HepG2 (cell line): ENCODE results near the gene MROH2A. TPM values are rescaled to one million over a fixed set of nuclear protein-coding genes. Genes with fewer than 3 reads are reported as not detected.

Experiments
- CENPX ChIP-seq: sonication (generic); formaldehyde crosslinking; IDR thresholded peaks from 2 replicates; pipeline ENCODE4 v1.9.0; 2021; ENCODE audit warnings: mild to moderate bottlenecking, missing genetic modification reagents, moderate library complexity
- CERS6 ChIP-seq: sonication (generic); formaldehyde crosslinking; IDR thresholded peaks from 2 replicates; pipeline ENCODE4 v1.5.0; 2020; ENCODE audit warnings: missing genetic modification reagents
- DPF2 ChIP-seq: sonication (generic); formaldehyde crosslinking; IDR thresholded peaks from 2 replicates; pipeline ENCODE4 v1.4.0; 2020; ENCODE audit warnings: mild to moderate bottlenecking, low read depth, missing genetic modification reagents, borderline replicate concordance
- ELF4 ChIP-seq: sonication (generic); formaldehyde crosslinking; IDR thresholded peaks from 2 replicates; pipeline ENCODE4 v1.5.0; 2020; ENCODE audit warnings: missing genetic modification reagents, mild to moderate bottlenecking, moderate library complexity, borderline replicate concordance
- FOXC1 ChIP-seq: sonication (generic); formaldehyde crosslinking; IDR thresholded peaks from 2 replicates; pipeline ENCODE4 v1.8.0; 2022; ENCODE audit warnings: mild to moderate bottlenecking, missing genetic modification reagents, borderline replicate concordance
- GMEB2 ChIP-seq: IDR thresholded peaks from 2 replicates; pipeline ENCODE4 v1.6.1; 2016; ENCODE audit warnings: missing biosample characterization, missing genetic modification reagents, low read depth
- HOXA3 ChIP-seq: sonication (generic); formaldehyde crosslinking; IDR thresholded peaks from 2 replicates; pipeline ENCODE4 v1.5.0; 2020; ENCODE audit warnings: missing genetic modification reagents
- KDM5A ChIP-seq: fragments of 200-600 bp; sonication (generic); IDR thresholded peaks from 2 replicates; pipeline ENCODE4 v1.7.0; 2018; ENCODE audit warnings: antibody characterized with exemption, mild to moderate bottlenecking, low read length, borderline replicate concordance
- KMT2A ChIP-seq: sonication (generic); formaldehyde crosslinking; IDR thresholded peaks from 2 replicates; pipeline ENCODE4 v1.4.0; 2020; ENCODE audit warnings: missing genetic modification reagents
- KMT2B ChIP-seq: IDR thresholded peaks from 2 replicates; pipeline ENCODE4 v1.6.1; 2016; ENCODE audit warnings: missing genetic modification reagents, missing compliant biosample characterization
- MED1 ChIP-seq: sonication (generic); formaldehyde crosslinking; IDR thresholded peaks from 2 replicates; pipeline ENCODE4 v1.4.0; 2020; ENCODE audit warnings: missing genetic modification reagents
- MED8 ChIP-seq: sonication (generic); formaldehyde crosslinking; IDR thresholded peaks from 2 replicates; pipeline ENCODE4 v1.8.1; 2023; ENCODE audit warnings: mild to moderate bottlenecking, missing genetic modification reagents; ENCODE audit not compliant: insufficient replicate concordance
- MTA1 ChIP-seq: sonication (generic); formaldehyde crosslinking; IDR thresholded peaks from 2 replicates; pipeline ENCODE4 v1.4.0; 2020; ENCODE audit warnings: missing genetic modification reagents, mild to moderate bottlenecking, borderline replicate concordance
- NR2C2 ChIP-seq: sonication (generic); formaldehyde crosslinking; IDR thresholded peaks from 2 replicates; pipeline ENCODE4 v1.4.0; 2020; ENCODE audit warnings: missing genetic modification reagents, mild to moderate bottlenecking, moderate library complexity, borderline replicate concordance
- RBM22 ChIP-seq: fragments of 200-400 bp; formaldehyde crosslinking; optimal IDR thresholded peaks from 2 replicates; pipeline ENCODE3; 2017; ENCODE audit warnings: mild to moderate bottlenecking, low read length, moderate library complexity
- TFDP1 ChIP-seq: IDR thresholded peaks from 2 replicates; pipeline ENCODE4 v1.6.1; 2016; ENCODE audit warnings: missing compliant biosample characterization, missing genetic modification reagents, borderline replicate concordance
- TFE3 ChIP-seq: IDR thresholded peaks from 2 replicates; pipeline ENCODE4 v1.6.1; 2016
- TOE1 ChIP-seq: sonication (generic); formaldehyde crosslinking; IDR thresholded peaks from 2 replicates; pipeline ENCODE4 v1.4.0; 2020; ENCODE audit warnings: mild to moderate bottlenecking, missing genetic modification reagents
- ZBTB25 ChIP-seq: IDR thresholded peaks from 2 replicates; pipeline ENCODE4 v1.6.1; 2018; ENCODE audit warnings: missing genetic modification reagents
- ZFP37 ChIP-seq: sonication (generic); formaldehyde crosslinking; IDR thresholded peaks from 2 replicates; pipeline ENCODE4 v1.4.0; 2020; ENCODE audit warnings: missing genetic modification reagents, borderline replicate concordance
- ZMAT3 ChIP-seq: sonication (generic); formaldehyde crosslinking; conservative IDR thresholded peaks from 2 replicates; pipeline ENCODE4 v1.7.0; 2021; ENCODE audit warnings: missing genetic modification reagents
- ZNF543 ChIP-seq: sonication (generic); formaldehyde crosslinking; IDR thresholded peaks from 2 replicates; pipeline ENCODE4 v1.4.0; 2020; ENCODE audit warnings: mild to moderate bottlenecking, missing genetic modification reagents
- ZNF557 ChIP-seq: sonication (generic); formaldehyde crosslinking; IDR thresholded peaks from 2 replicates; pipeline ENCODE4 v1.4.0; 2020; ENCODE audit warnings: missing genetic modification reagents
- ZNF777 ChIP-seq: sonication (generic); formaldehyde crosslinking; IDR thresholded peaks from 2 replicates; pipeline ENCODE4 v1.4.0; 2020; ENCODE audit warnings: missing genetic modification reagents
- polyA plus RNA-seq, 8 experiments: library from polyadenylated mRNA; depleted of rRNA in 3 of 8; stranded (reverse) in 7 of 8; unstranded in 1 of 8; fragments of >200 nt; fragmentation: Illumina TruSeq in 4 of 8; extraction: Trizol in 4 of 8; gene quantifications; 2 replicates each; pipeline versions ENCODE4 v1.2.1 to v1.2.3, GENCODE V29; 2011 to 2016; ENCODE audit warnings: low read depth in 4 of 8, missing spikeins in 1 of 8, mixed read lengths in 1 of 8; ENCODE audit not compliant: insufficient read depth in 1 of 8
- total RNA-seq, 5 experiments: library from RNA; depleted of rRNA; stranded (reverse); fragments of >200 nt; fragmentation: Illumina TruSeq; extraction: Trizol; gene quantifications; 2 replicates each; pipeline ENCODE4 v1.2.3, GENCODE V29; 2016; ENCODE audit warnings: low read depth in 1 of 5

The MROH2A gene
- total and polyA plus RNA-seq, 2 of the 13 experiments (the other 11 are each of a cell fraction or from before 2014, with no cell fraction given) = 0.03 to 0.04 TPM

GRCh38 chr2:233745073-233745755 lies 32.9 kb upstream of the MROH2A start (continued):
- TF ChIP-seq ZBTB25 (CRISPR knock-in tag) (peak; percentile 82), MED8 (CRISPR knock-in tag) (no peak), DPF2 (CRISPR knock-in tag) (peak; percentile 88; the same call in 1 of the 2 replicates), CENPX (CRISPR knock-in tag) (no peak), ELF4 (CRISPR knock-in tag) (no peak; the same call in 1 of the 2 replicates), KMT2A (CRISPR knock-in tag) (no peak), HOXA3 (CRISPR knock-in tag) (peak; percentile 47; the same call in 1 of the 2 replicates), RBM22 (peak; percentile 39), GMEB2 (CRISPR knock-in tag) (no peak), ZFP37 (CRISPR knock-in tag) (0 out of 2 replicates have a peak, but pooled peaks have one; percentile 65), ZNF543 (CRISPR knock-in tag) (peak; percentile 44; the same call in 1 of the 2 replicates), KMT2B (CRISPR knock-in tag) (peak; percentile 48; the same call in 1 of the 2 replicates), TFE3 (CRISPR knock-in tag) (peak; percentile 85), NR2C2 (CRISPR knock-in tag) (peak; percentile 82), MTA1 (CRISPR knock-in tag) (peak; percentile 56; the same call in 1 of the 2 replicates), CERS6 (CRISPR knock-in tag) (no peak), FOXC1 (CRISPR knock-in tag) (peak; percentile 69; the same call in 1 of the 2 replicates), ZNF777 (CRISPR knock-in tag) (no peak), TOE1 (CRISPR knock-in tag) (peak; percentile 90; the same call in 1 of the 2 replicates), MED1 (CRISPR knock-in tag) (peak; percentile 89), ZMAT3 (CRISPR knock-in tag) (peak; percentile 78), TFDP1 (CRISPR knock-in tag) (peak; percentile 17; the same call in 1 of the 2 replicates), KDM5A (no peak; the same call in 1 of the 2 replicates), ZNF557 (CRISPR knock-in tag) (no peak)
